ENCODE data around the gene RAPGEF4.

The RAPGEF4 gene

DNA sequence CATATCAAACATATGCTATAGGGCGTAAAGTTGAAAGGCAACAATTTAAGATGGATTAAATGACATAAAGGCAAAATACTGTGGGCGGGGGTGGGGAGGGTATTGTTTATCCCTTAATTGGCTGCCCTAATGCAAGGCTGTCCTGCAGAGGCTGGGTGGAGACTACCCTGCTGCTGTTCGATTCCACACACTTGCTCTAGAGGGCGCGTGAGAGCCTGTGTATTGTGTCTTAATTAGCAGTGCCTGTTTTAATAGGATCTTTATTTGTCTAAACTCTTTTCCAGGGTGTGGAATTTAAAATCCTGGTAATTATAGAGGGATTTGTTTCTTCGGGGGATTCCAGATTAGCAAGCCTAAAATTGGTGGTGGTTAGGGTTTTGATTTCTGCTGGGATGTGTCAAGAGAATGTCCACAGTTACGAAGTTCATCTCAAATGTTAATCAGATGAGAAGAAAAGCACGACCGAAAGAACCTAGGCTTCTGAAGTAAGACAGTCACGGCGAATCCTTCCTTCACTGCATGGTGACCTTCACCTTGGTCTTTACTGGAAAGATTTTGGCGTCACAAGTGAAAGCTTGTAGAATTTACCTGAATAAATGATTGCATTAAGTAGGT, 236.5 kb downstream of the RAPGEF4 start:
- peak in 1 of 2 donors; percentile 59 for ATAC-seq

DNA sequence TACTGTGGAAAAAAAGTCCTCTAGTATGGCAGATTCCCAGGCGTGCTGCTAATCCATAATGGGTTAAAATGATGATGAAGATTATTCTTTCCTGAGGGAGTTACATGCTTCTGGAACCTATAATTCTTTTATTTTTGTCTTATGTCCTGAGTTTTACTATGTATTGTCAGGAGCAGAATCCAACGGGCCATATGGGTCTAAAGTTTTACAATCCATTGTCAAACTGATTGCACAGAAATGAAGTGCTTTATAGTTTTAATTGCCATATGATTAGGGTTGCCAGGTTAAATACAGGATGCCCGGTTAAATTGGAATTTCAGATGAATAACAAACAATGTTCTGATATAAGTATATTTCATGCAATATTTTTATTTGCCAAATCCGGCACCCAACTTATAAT, 239.1 kb downstream of the RAPGEF4 start:
- no peak for ATAC-seq

DNA sequence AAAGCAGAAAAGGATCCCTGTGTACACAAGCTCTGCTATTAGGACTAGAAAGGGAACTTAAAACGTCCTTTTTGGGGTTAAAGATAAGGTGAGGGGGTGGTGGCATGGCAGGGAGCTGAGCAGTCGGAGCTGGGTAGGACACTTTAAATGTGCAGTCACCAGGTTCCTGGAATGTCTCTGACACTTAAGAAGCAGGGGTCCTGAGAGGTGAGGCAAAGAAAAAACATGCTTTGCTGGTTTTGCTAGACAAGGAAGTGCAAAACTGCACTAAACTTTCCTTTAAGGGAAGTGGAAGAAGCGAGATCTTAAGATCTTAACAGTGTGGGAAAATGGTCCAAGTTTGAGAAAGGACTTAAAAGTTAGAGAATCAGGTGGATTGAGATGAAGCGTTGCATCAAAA, 240.5 kb downstream of the RAPGEF4 start:
- ATAC-seq, result no peak

DNA sequence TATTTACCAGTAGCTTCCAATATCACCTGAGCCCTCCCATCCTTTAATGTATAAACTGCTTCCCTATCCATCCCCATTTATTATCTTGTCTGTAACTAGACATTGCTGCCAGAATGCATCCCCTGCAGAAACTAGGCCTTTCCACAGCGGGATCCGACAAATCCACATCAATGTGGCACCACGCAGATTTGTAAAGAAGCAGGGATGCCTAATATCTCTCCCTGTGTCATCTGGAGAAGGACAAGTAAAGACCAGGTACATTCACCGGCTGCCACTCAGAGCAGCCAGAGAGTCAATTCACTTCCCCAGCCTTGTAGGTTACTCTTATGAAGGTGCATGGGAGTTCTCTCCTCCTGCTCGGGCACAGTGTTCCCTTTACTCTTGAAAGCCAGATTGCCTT, 241.2 kb downstream of the RAPGEF4 start:
- no peak for ATAC-seq

DNA sequence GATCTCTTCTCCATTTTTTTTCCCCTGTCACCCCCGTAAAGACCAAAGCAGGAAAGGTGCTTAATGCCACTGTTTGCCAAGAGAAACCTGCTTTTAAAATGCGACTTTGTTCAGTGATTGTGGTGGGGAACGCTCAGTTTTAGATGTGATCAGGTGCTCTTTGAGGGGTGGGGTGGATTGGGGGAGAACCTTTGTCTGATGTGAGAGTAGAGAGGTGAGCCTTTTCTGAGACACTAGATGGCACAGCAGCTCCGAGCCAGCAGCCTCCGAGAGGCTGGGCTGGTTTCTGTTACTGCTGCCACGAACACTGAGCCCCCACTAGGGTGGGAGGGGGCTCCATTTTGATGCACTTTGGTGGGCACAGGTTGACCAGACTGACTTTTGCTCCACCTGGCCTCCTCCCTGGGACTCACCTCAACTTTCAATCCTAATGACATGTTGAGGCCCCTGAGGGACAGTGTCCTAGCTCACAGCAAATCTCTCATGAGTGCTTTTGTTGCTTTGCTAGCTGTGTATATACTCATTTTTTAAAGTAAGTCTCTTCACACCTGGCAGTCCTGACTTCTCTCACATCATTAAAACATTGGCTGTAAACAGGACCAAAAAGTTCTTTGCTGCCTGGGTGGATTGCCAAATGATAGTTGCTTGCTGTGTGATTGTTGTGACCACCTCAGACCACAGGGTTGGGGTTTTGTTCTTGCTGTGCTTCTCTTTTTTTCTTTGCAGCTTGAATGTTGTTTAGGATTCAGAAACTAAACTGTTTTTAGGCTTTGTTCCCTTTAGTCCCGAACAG, 241.8 kb downstream of the RAPGEF4 start:
- ATAC-seq, result no peak

DNA sequence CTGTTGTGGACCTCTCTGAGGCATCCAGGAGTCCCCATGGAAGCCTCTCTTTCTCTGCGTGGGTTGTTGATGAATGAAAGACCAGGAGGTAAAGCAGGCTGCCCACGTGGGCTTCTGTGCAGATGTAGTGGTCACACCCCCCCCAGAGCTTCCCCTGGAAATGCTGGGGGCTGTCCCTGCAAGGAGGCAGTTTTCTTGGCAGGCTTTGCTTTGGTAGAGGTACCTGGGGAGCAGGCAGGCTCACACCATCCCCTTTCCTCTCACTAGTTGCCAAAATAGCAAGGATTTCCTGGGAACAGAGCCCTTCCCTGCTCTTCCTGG, 242.4 kb downstream of the RAPGEF4 start:
- ATAC-seq, result no peak

DNA sequence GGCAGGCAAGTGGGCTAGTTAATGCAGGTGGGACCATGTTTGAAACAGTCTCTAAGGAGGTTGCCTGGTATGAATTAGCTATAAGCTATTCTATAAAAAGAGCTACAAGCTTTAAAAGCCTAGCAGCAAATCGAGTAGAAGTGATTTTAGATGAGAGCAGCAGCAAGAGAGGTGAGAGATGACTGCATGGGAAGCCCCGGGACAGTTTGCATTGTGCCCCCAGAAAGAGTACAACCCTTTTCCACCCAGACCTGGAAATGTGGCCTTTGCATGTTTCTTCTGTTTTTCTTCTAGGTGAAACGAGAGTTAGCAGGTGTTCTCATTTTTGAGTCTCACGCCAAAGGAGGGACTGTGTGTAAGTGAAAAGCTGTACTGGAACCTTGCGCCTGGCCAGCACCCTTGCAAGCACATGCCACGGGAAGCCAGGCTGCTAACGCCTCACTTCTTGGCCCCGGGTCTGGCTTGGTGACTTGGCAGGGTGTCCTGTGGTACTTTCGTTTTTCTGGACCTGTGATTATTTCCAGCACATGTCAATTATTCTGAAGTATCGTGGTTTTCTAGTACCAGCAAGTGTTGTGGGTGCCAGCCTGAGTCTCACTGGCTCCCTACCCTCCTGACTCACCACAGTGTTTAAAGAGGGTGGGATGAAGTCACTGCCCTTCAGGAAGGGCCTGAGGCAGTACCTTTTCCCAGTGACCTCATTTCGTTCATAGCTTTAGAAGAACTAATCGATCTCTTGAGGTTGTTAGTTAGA, 249.7 kb downstream of the RAPGEF4 start:
- peak; percentile 19 to 36 for ATAC-seq

DNA sequence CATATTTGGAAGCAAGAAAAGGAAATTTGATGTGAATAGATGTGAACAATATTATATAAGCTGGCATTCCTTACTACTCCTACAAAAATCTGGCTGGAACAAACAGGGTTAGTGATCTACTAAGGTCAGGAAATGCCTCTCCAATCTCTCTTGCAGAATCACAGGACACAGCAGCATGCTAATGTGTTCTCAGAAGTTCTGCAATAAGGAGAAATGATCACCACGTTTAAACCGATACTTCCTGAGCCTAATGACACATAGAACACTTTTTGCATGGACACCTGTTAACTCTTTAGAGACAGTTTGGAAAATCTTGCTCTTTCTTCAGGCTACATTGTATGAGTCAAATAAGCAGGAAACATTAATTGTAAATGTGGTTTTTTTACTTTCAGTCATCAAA, 250.4 kb downstream of the RAPGEF4 start:
- ATAC-seq, result peak in 1 of 2 donors; percentile 49

DNA sequence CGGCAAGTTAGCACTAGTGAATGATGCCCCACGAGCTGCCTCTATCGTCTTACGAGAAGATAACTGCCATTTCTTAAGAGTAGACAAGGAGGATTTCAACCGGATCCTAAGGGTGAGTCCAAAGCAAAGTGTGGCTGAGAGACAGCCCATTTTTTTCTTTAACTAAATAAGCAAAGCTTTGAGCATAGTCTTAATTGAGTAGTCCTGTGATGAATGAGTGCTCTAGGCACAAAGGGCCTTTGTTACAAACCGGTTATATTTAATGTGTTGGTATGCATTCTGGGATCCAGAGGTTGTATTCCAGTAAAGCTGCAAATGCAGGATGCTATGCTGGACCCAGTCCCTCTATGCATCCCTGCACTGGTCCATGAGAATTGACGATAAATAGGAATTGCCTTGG, 253.1 kb downstream of the RAPGEF4 start:
- no peak for ATAC-seq

DNA sequence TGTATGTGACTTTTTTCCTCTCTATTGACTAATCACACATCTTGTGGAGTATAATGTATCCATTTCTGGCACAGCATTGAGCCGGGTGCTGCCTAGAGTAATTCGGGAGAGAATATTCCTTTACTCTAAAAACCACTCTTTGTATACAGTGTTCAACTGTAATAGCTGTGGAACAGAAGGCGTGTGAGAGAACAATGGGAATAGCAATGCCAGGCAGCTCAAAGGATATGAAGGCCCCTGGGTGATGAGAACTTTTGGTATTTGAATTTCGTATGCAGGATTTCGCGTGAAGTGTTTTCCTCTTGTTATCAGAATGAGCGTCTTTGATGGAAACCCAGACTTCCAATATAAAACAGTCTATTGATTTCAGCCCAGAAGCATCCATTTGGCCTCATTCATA, 255.4 kb downstream of the RAPGEF4 start:
- ATAC-seq, result no peak

DNA sequence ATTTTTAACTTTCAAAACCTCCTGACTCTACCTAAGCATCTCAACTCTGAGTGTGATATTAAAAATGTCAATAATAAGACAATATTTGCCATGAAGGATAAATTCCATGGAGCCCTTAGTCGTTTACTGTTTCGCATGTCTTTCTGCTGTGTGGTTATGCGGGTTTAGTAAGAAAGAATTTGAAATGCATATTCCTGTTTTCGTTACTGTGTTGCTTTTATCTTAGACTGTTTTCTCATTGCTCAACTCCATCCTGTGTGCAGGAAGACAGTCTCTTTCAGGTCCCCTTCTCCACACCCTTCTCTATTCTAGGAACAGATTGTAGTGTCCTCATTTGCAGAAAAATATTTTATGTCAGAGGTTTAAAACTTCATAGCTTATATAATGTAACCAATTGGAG, 257.5 kb downstream of the RAPGEF4 start:
- no peak for ATAC-seq

DNA sequence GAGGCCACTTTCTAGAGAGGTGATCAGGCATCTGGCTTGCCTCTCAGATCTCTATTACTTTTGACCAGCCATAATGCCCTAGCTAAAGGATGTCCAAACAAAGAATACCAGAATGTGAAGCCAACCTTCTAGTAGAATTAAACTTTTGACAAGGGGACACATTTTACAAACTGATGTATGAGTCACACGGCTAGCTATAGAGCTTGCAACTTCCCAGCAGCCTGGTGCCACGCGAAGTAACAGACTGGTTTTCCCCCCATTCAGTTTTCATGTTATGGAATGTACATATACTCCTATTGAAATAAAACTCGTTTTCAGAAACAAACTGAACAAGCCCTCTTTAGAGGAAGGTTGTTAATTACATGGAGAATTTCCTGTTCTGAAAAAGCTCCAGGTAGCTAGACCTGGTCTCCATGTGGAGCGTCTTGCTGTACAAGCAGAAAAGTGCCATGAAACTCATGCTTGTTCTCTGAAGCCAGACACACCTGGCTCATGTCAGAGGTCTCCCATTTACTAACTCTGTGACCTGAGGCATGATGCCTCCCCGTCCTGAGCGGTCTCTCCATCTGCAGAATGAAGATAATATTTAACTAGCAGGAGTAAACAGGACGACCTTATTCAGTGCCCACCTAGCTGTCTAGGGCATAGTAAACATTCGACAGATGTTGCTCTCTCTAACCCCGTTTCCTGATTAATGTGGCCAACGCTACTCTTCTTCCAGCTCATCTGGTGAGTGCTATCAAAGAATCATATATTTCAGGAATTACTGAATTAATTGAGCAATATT, 258.5 kb downstream of the RAPGEF4 start:
- no peak for ATAC-seq

DNA sequence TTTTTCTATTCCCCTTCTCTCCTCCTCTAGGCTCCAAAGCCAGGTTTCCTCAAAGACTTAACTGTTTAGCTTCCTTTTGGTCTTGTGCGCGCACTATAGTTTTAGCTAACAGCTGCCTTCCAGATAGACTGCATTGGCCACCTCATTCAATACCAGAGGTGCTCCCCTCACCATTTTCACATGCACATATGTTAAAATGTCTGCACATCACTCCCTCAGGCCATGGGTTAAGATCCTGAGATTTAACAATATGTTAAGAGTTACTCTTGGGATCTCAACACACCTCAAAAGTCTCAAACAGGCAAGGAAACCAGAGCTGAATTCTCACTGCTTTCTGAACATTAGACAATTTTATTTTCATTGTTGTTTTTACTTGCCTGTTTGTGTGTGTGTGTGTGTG, 259.2 kb downstream of the RAPGEF4 start:
- no peak for ATAC-seq

DNA sequence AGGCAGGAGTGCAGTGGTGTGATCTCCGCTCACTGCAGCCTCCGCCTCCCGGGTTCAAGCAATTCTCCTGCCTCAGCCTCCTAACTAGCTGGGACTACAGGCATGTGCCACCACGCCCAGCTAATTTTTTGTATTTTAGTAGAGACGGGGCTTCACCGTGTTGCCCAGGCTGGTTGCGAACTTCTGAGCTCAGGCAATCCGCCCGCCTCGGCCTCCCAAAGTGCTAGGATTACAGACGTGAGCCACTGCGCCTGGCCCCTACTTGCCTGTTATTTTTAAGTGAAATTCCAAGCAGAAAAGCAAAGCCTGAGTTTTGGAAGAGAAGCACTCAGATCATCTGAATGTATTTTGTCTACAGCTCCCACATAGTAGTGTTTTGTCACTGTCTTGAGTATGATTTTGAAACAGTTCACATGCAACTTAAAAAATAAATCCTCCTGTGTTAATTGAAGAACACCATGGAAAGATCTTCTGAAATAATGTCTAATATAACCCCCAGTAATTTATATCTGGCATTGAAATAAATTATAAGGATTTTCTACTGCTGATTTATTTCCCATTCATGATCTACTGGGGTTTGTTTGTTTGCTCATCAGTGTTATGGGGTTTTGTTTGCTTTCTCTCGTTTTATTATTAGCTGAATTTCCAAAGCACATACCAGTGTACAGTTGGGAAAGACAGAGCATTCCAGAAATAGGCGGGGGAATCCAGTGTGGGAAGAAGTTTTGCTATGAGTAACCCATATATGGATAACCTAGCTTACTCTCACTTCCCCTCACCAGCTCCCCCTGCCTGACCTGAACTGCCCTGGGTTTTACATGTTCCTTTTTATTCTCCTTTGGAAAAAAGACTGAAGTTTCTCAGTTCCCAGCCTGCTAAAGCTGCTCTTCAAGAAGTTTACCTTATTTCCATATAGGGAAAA, 259.9 kb downstream of the RAPGEF4 start:
- ATAC-seq, result no peak

DNA sequence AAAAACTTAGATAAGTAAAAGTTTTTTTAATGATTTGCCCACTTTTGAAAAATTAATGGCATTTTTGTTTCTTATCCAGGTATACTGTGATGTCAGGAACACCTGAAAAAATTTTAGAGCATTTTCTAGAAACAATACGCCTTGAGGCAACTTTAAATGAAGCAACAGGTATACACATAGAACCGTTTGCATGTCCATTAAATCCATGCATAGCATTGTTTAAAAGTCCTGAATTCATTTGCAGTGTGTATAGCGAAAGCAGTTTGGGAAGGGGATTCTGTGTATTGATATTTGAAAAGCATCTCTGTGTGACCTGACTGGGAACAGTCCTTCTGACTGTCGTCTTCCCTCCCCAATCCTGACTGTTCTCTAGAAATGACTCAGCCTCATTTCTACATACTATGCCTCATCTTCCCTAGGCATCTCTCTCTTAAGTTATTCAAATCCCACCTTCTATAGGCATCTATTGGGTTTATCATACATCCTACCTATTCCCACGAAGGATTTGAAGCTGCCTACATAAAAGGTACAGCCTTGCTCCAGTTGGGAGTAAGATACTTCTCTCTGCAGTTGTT, 260.8 kb downstream of the RAPGEF4 start:
- no peak for ATAC-seq

DNA sequence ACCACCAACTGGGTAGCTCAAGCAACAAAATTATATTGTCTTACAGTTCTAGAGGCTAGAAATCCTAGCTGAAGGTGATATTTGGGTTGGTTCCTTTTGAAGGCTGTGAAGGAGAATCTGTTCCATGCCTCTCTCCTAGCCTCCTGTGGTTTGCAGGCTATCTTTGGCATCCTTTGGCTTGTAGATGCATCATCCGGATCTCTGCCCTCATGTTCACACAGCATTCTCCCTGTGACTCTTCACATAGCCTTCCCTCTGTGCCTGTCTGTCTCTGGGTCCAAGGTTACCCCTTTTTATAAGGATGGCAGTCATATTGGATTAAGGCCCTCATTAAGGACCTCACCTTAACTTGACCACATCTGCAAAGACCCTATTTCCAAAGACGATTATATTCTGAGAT, 261.4 kb downstream of the RAPGEF4 start:
- ATAC-seq, result no peak

DNA sequence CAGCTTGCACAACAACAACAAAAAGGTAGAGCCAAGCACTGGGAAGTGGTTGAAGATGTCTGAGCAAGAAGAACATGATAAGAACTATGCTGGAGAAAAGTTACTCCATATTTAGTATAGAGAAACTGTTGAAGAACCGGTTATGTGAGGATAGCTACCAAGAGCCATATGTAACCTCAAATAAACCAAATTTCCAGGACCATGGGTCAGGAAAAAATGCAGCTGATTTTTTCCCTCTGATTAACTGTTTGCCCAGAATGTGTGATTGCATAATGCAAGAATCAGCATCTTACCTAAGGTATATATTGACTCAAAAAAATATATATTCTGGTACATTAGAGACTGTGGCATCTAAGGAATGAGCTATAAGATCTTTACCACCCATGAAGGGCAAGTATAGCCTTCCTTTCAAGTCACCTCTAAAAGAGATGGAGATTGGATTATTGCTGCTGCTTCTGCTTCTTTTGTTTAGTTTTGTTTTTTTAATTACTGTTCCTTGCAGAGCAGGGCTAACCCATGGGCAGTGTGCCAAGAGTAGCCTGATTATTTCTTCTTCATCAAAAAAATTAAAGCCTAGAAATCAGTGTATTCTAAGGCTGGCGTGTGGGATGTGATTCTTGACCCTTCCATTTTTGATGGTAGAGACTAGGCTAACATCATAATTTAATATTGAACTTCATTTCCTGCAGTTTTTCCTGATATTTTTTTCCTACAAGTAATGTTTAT, 263.1 kb downstream of the RAPGEF4 start:
- ATAC-seq, result no peak

DNA sequence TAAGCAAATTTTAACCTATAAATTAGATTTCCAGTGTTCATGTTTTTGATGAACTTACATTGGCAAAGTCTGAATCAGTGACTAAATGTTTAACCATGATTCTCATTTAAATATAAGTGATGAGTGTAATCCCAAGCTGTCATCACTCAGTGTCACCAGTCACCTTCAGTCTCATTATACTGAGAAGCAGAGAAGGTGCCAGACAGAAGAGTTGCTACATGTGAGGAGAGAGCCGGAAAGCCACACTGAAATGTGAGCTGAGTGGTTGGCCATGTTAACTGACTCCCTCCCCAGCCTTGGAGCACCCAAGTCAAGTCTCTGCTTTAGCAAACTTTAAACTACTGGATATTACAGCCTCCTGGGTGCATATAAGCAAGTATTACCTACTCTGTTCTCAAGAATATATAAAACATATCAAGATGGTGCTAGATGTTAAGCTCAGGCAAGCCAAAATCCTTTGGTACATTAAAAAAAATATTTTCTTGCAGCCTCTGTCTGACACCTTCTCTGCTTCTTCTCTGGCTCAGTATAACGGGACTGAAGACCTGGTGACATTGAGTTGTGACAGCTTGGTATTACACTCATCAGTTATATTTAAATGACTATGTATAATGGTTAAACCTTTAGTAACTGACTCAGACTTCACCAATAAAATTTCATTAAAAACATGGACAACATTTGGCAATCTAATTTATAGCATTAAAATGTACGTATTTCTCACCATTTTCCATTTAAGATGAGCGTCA, 264.2 kb downstream of the RAPGEF4 start:
- no peak for ATAC-seq

DNA sequence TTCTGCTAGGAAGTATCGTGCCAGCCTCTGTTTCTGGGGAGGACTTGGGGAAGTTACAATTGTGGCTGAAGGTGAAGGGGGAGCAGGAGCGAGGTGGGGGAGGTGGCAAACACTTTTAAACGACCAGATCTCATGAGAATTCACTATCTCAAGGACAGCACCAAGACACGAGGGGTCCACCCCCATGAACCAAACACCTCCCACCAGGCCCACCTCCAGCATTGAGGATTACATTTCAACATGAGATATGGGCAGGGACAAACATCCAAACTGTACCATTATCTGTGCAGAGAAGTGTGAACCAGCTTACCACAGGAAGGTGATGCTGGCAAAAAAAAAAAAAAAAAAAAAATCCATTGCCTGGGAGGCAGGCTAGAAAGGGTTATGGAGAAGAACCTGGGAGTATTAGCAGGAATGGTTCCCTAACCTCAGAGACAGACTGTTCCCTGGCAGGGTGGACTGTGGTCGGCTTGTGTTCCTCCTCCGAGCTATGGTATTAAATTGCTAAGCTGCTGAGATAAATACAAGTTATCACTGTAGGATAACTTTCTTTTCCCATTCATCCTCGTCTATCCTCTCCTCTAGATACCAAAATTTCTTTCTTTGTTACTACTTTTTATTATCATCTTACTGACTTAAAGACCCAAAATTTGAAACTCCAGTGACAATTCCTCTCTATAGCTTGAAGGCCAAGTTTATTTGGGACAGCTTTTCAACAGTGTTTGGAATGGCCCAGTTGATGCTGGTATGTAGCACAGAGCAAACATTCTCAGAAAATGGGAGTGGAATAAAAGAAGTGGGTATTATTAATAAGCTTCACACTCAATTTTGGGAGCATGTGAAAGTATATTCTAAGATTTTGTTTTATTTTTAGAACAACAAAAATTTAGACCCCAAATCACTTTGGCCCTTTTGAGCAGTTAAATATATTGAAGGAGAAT, 266.3 kb downstream of the RAPGEF4 start:
- no peak for ATAC-seq
